ENCODE results near the gene RAP2A. TPM values are rescaled to one million over a fixed set of nuclear protein-coding genes. Genes with fewer than 3 reads are reported as not detected.

Gene RAP2A
- total RNA-seq, 1 experiment from 2014 or later = 32.1 TPM

GRCh38 chr13:97407540-97407939 lies 26.4 kb upstream of the RAP2A start:
- Mint-ChIP-seq H3K9me3 (no peaks in the 10 kb centered on the region), H3K27ac (no peak overlapping the region), H3K4me3 (no peak overlapping the region), H3K27me3 (ENCODE audit: low read depth) (peaks cover 12% of the 10 kb centered on the region), H3K4me1 (no peaks in the 10 kb centered on the region), H3K36me3 (ENCODE audit: insufficient read depth in 1 of 3, low read depth in 3 of 3) (no peaks in the 10 kb centered on the region)
- no peaks in the 10 kb centered on the region for H3K79me1 ChIP-seq (ENCODE audit: insufficient read depth, low read depth, low read length, poor library complexity, severe bottlenecking)
- DNase-seq = no peak
- no peaks in the 10 kb centered on the region for H3K4me1 ChIP-seq (ENCODE audit: insufficient read depth, low read length)
- no peak overlapping the region for H3K18ac ChIP-seq (ENCODE audit: insufficient read length, low read depth, low read length)
- no peaks in the 10 kb centered on the region for H3K23me2 ChIP-seq (ENCODE audit: insufficient read length, low read depth, low read length, poor library complexity, severe bottlenecking)
- H3K14ac ChIP-seq (ENCODE audit: insufficient read depth, low read length) = no peak overlapping the region
- H3K23ac ChIP-seq (ENCODE audit: insufficient read length, low read depth, low read length) = no peak overlapping the region
- no peak for TF ChIP-seq CTCF (conservative IDR thresholded peaks at IDR 0.05)
- no peak overlapping the region for H2BK15ac ChIP-seq (ENCODE audit: low read depth, low read length)
- H4K8ac ChIP-seq (replicated peaks; ENCODE audit: insufficient read length, low read depth, low read length) = no peak overlapping the region
- no peak overlapping the region for H3K4ac ChIP-seq (ENCODE audit: low read depth, low read length)
- no peak overlapping the region for H2BK5ac ChIP-seq (ENCODE audit: insufficient read length, low read length)
- no peaks in the 10 kb centered on the region for H4K20me1 ChIP-seq (ENCODE audit: control insufficient read depth, insufficient read depth, insufficient read length)
- no peak overlapping the region for H3K27ac ChIP-seq (ENCODE audit: insufficient read length, low read depth, low read length)
- H2BK12ac ChIP-seq (ENCODE audit: insufficient read length, low read depth, low read length) = no peak overlapping the region
- WGBS (ENCODE audit: extremely low coverage, insufficient read length, low lambda C conversion rate) = no CpG with 5 or more reads among the region's 2 CpGs
- no peak overlapping the region for H2AK5ac ChIP-seq (ENCODE audit: insufficient read length, low read length)
- H3T11ph ChIP-seq (ENCODE audit: low read length) = no peak overlapping the region
- H3K4me2 ChIP-seq (ENCODE audit: insufficient read depth, insufficient read length, low read length) = no peak overlapping the region
- no peak overlapping the region for H3K56ac ChIP-seq (ENCODE audit: insufficient read length, low read depth, low read length)
- H2BK120ac ChIP-seq (ENCODE audit: low read depth, low read length, poor library complexity, severe bottlenecking) = no peak overlapping the region
- H4K91ac ChIP-seq (ENCODE audit: insufficient read length, low read depth, low read length) = no peak overlapping the region
- no peaks in the 10 kb centered on the region for H3K9me3 ChIP-seq (ENCODE audit: control insufficient read depth, low read depth, low read length)
- no peak overlapping the region for H2BK20ac ChIP-seq (ENCODE audit: low read depth, low read length, poor library complexity, severe bottlenecking)
- no peak overlapping the region for H2AFZ ChIP-seq (ENCODE audit: low read length)
- H3K9ac ChIP-seq (ENCODE audit: extremely low read depth, insufficient read length, low read length) = no peak overlapping the region
- no peaks in the 10 kb centered on the region for H3K79me2 ChIP-seq (ENCODE audit: insufficient read depth, low read length)
- no peak overlapping the region for H4K5ac ChIP-seq (ENCODE audit: insufficient read length, low read depth, low read length)
- peaks cover 2% of the 10 kb centered on the region; the same call in 1 of the 2 replicates for H3K27me3 ChIP-seq (ENCODE audit: insufficient read depth, low read length)
